Stomach (tissue), 9 donors: ENCODE results near the gene SNTG2. TPM values are rescaled to one million over a fixed set of nuclear protein-coding genes. Genes with fewer than 3 reads are reported as not detected.

Source experiments
- DNase-seq, 2 donors: peaks; one replicate each; pipeline versions ENCODE4 v3.0.0 to v3.0.0-alpha.2; 2013 to 2019
- H3K27ac ChIP-seq, 5 donors: fragments of 200-600 bp in 4 of 5; sonication (generic) in 4 of 5; one replicate each; pipeline ENCODE4 v1.5.1; 2013 to 2019; ENCODE audit warnings: mild to moderate bottlenecking in 1 of 5, moderate library complexity in 1 of 5
- H3K27me3 ChIP-seq, 3 donors: fragments of 200-600 bp; sonication (generic); one replicate each; pipeline ENCODE4 v1.5.1; 2017 to 2019; ENCODE audit warnings: mixed run types in 1 of 3
- H3K36me3 ChIP-seq, 4 donors: fragments of 200-600 bp; sonication (generic); 1 replicate in 3 of 4; 2 replicates in 1 of 4; pipeline ENCODE4 v1.5.1; 2016 to 2019
- H3K4me1 ChIP-seq, 4 donors: fragments of 200-600 bp; sonication (generic); one replicate each; pipeline ENCODE4 v1.5.1; 2016 to 2019
- H3K4me3 ChIP-seq, 4 donors: fragments of 200-600 bp; sonication (generic) in 3 of 4; one replicate each; pipeline ENCODE4 v1.5.1; 2016 to 2019; ENCODE audit warnings: mild to moderate bottlenecking in 1 of 4
- H3K9me3 ChIP-seq, 4 donors: fragments of 200-600 bp; sonication (generic); one replicate each; pipeline ENCODE4 v1.5.1; 2016 to 2019
- CTCF ChIP-seq, 7 experiments: fragments of 450-650 bp in 4 of 7; fragments of 200-600 bp in 3 of 7; sonication (generic) in 3 of 7; IDR thresholded peaks; one replicate each; pipeline ENCODE4 v1.5.1; 2016 to 2019; ENCODE audit warnings: antibody characterized with exemption in 7 of 7, control low read depth in 2 of 7, mild to moderate bottlenecking in 1 of 7
- EP300 ChIP-seq: sonication (generic); formaldehyde crosslinking; IDR thresholded peaks from one replicate; pipeline ENCODE4 v1.6.1; 2017; ENCODE audit warnings: antibody characterized with exemption
- POLR2A ChIP-seq, 4 donors: fragments of 450-650 bp; IDR thresholded peaks; one replicate each; pipeline ENCODE4 v1.6.1; 2016; ENCODE audit warnings: antibody characterized with exemption in 4 of 4, control low read depth in 2 of 4, mild to moderate bottlenecking in 1 of 4, moderate library complexity in 1 of 4
- POLR2AphosphoS5 ChIP-seq, 3 donors: sonication (generic); formaldehyde crosslinking; IDR thresholded peaks; one replicate each; pipeline ENCODE4 v1.6.1; 2016; ENCODE audit warnings: antibody characterized with exemption in 3 of 3
- WGBS, 5 donors: extraction: QIAGEN DNeasy Blood & Tissue Kit in 3 of 5; methylation state at CpG; one replicate each; pipeline versions ENCODE4 v1.1.5 to v1.1.7; 2013 to 2018; 5-methylcytosine and 5-hydroxymethylcytosine counted together
- intact Hi-C: fragments of 100-400 bp; cut with DNase I; formaldehyde crosslinking; loops from one replicate; pipeline ENCODE4 v1.15.1; 2023; ENCODE audit warnings: low total_unique reads
- polyA plus RNA-seq, 3 donors: library from polyadenylated mRNA; stranded (reverse); fragments of 200-250 nt; gene quantifications; one replicate each; pipeline ENCODE4 v1.2.3, GENCODE V29; 2013
- total RNA-seq, 5 donors: library from RNA; depleted of rRNA; stranded (reverse); fragments of >200 nt; gene quantifications; one replicate each; pipeline versions ENCODE4 v1.1.0 to v1.2.3, GENCODE V29; 2014 to 2016
- donor health status: healthy with polysubstance abuse.
- donor health status: Bipolar disorder and iron deficiency.
- donor health status: healthy.

SNTG2 gene
- total and polyA plus RNA-seq, 8 donors: 0.68 to 19.6 (median 5.3) TPM; not detected in 1

GRCh38 chr2:919672-920071 lies 31.0 kb upstream of the SNTG2 start:
- no peak overlapping the region for H3K4me3 ChIP-seq
- H3K36me3 ChIP-seq: no peaks in the 10 kb centered on the region
- DNase-seq: no peak
- H3K27me3 ChIP-seq: peaks cover 0 to 27% (median 0%) of the 10 kb centered on the region in 3 donors
- intact Hi-C loops: no loop called here
- no peaks in the 10 kb centered on the region for H3K9me3 ChIP-seq
- TF ChIP-seq POLR2AphosphoS5 (IDR thresholded peaks at IDR 0.05) (no peak), POLR2A (IDR thresholded peaks at IDR 0.05) (no peak), EP300 (no peak), CTCF (IDR thresholded peaks at IDR 0.05) (no peak)
- H3K4me1 ChIP-seq: no peaks in the 10 kb centered on the region
- no peak overlapping the region for H3K27ac ChIP-seq

- intact Hi-C loops: no loop called here
- no peaks in the 10 kb centered on the region for H3K36me3 ChIP-seq
- TF ChIP-seq POLR2AphosphoS5 (IDR thresholded peaks at IDR 0.05): no peak
- TF ChIP-seq POLR2A (IDR thresholded peaks at IDR 0.05): no peak
- no peak for TF ChIP-seq CTCF (IDR thresholded peaks at IDR 0.05)
- TF ChIP-seq EP300: no peak
- peaks cover 0 to 22% (median 4%) of the 10 kb centered on the region in 3 donors for H3K27me3 ChIP-seq
- H3K9me3 ChIP-seq: no peaks in the 10 kb centered on the region
- H3K4me3 ChIP-seq: no peak overlapping the region
- H3K4me1 ChIP-seq: no peaks in the 10 kb centered on the region
- 87 to 91% (median 89%) methylated on average over 11 of the region's 11 CpGs for WGBS, 5 donors
- H3K27ac ChIP-seq: no peak overlapping the region
- DNase-seq: no peak
Measured at GRCh38 chr2:920573-920972, 30.1 kb upstream of the SNTG2 start.

GRCh38 chr2:920999-921398 lies 29.6 kb upstream of the SNTG2 start:
- Histone ChIP-seq H3K27me3 (peaks cover 0 to 22% (median 4%) of the 10 kb centered on the region in 3 donors), H3K9me3 (no peaks in the 10 kb centered on the region), H3K4me3 (no peak overlapping the region), H3K36me3 (no peaks in the 10 kb centered on the region), H3K4me1 (no peaks in the 10 kb centered on the region), H3K27ac (no peak overlapping the region)
- no peak for DNase-seq
- TF ChIP-seq POLR2AphosphoS5 (IDR thresholded peaks at IDR 0.05): no peak
- TF ChIP-seq POLR2A (IDR thresholded peaks at IDR 0.05): no peak
- no peak for TF ChIP-seq EP300
- no peak for TF ChIP-seq CTCF (IDR thresholded peaks at IDR 0.05)
- intact Hi-C loops: no loop called here
- 84 to 94% (median 93%) methylated on average over 13 of the region's 13 CpGs for WGBS, 5 donors

- no peaks in the 10 kb centered on the region for H3K9me3 ChIP-seq
- H3K4me3 ChIP-seq: no peak overlapping the region
- no peaks in the 10 kb centered on the region for H3K4me1 ChIP-seq
- TF ChIP-seq POLR2AphosphoS5 (IDR thresholded peaks at IDR 0.05) (no peak), CTCF (IDR thresholded peaks at IDR 0.05) (no peak), POLR2A (IDR thresholded peaks at IDR 0.05) (no peak), EP300 (no peak)
- no peaks in the 10 kb centered on the region for H3K36me3 ChIP-seq
- no peak for DNase-seq
- intact Hi-C loops: no loop called here
- H3K27me3 ChIP-seq: peaks cover 0 to 13% (median 4%) of the 10 kb centered on the region in 3 donors
- 88 to 93% (median 89%) methylated on average over 5 to 10 of the region's 10 CpGs for WGBS, 5 donors
- no peak overlapping the region for H3K27ac ChIP-seq
Measured at GRCh38 chr2:922185-922584, 28.5 kb upstream of the SNTG2 start.
